Activated T-helper 9 cell treated with anti-CD3 and anti-CD28 coated beads, Interleukin-2, amount 50 U/mL, for 16 hours (primary cell): ENCODE measurements around the gene MYL9.
"Not testable (repeated sequence)": the region's sequence is repeated elsewhere in the genome, so short reads cannot be mapped to it uniquely, and the experiment has no call there.

Source experiments
- DNase-seq: peaks from one replicate; pipeline ENCODE4 v3.0.0-alpha.2; 2020; ENCODE audit warnings: low read depth

Gene MYL9

DNA sequence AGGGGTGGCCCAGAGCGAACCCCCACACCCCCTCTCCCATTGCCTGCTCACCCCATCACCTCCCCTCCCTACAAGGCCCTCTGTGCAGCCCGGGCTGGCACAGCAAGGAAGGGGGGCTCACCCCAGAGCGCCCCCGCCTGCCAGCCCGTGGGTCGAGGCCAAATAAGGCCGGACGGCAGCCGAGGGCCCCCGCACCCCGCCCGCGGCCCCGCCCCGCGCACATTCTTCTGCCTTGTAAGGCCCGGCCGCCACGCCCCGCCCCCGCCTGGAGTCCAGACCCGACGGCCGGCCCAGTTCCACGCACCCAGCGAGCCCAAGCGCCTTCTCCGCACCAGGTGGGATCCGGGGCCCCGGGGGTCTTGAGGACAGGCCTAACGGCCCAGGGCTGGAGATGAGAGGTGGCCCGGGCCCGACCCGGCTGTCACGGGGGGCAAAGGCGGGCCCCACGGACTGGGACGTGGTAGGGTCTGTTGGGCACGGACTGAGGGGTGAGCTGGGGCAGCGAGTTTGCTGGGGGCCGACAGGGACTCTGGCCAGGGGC, at the start of gene MYL9:
Gene MYL9 (plus strand): TSS at position 293 of the 541 bp plus-strand sequence. CDS start 3,366 bp downstream, outside the sequence.
- no peak for DNase-seq

DNA sequence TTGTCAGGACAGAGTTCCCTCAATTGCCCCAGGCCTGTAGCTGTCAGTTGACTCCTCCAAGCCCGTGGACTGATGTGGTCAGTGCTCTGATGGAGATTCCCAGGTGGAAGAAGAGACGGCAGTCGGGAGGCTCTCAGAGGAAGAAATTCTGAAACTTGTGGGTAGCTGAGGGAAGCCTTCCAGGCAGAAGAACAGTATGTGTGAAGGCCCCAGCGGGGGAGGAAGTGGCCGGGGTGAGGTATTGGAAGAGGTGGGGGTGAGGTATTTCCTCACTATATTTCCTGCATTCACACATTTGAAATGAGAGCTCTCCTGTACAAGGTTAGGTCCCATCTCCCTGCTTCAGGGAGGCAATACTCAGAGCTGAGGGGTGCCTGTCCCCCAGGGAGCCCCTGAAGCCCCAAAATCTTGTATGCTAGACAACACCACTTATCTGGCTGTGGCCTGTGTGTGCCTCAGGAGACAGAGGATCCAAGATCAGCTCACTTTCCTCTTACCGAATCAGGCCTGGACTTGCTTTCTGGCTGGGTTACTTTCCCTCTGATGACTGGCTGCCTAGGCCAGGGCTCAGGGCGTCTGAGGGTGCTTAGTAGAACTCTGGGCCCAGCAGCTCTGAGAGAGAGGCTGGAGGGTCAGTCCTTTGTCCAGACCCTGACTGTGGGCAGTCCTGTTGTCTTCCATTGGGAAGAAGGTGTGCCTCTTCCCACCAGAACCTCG, 49.3 kb upstream of the MYL9 start:
- DNase-seq, result peak; percentile 26

DNA sequence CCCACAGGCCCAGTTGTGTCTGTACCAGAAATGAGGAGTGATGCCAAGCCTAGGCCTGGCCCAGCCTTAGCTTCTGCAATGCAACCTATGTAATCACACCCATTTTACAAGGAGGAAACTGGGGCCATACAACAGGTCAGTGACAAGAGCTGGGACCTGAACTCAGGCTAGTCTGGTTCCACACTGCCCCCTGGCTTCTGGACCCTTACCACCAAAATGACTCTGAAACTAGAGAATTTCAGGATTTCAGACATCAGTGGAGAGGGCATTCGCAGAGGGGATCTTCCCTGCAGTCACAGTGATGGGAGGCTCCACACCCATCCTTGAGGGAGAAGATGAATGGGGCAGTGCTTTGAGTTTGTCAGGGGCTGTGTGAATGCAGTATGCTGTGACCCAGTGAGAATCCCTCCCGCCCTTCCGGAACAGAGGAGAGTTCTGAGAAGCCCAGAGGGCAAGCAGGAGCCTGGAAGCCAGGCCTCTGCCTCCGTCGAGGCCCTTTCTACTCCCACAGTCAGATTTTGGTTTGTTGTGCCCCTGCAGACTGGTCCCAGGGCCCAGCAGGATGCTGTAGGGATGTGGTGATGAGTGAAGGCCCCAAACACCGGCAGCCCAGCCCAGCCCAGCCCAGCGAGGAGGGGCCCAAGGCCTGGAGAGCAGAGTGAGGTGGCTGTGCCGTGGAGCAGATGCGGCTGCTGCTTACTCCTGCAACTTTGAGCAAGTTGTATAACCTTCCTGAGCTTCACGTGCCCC, 48.1 kb upstream of the MYL9 start:
- no peak for DNase-seq

DNA sequence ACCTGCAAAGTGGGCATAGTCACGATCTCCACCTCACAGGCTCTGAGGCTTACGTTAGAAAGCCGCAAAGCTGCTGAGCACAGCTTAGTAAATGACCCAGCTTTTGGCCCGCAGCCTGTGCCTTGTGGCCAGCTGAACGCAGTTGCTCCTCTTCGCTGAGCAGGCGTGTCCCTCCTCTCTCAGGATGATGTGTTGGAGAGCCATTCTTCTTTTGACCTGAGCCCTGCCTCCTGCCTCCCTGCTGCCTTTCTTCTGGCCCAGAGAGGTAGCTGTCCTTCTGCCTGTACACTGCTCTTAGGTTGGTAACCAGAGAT, 47.6 kb upstream of the MYL9 start:
- DNase-seq, result no peak

DNA sequence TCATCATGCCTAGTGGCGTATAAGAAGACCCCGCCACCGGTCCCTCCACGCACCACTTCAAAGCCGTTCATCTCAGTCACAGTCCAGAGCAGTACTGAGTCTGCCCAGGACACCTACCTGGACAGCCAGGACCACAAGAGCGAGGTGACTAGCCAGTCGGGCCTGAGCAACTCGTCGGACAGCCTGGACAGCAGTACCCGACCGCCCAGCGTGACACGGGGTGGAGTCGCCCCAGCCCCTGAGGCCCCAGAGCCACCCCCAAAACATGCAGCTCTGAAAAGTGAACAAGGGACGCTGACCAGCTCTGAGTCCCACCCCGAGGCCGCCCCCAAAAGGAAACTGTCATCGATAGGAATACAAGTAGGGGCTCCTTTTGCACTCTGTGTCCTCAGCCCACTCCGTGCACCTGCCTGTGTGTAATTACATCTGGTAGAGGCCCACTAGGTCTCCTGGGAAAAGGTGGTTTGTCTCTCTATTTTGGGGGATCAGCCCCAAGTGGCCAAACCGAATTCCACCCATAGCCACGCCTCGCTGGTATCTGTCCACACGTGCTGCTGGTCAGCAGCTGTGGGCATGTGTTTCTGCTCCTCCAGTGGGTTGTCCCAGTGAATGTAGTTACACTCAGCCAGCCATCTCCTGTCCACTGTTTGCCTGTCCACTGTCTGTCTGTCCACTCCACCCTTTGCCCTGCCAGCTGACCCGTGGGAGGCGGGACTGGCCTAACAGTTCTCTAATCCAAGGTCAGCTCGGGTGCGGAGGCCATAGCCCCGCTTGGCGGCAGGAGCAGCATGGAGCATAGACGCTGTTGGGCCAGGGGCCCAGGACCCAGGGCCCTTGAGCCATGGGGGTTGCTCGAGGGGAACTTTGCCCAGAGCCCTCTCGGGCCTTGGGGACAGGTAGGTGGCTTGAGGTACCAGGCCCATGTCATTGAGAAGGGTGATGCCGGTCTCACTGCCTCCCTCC, 44.3 kb upstream of the MYL9 start:
- no peak for DNase-seq

DNA sequence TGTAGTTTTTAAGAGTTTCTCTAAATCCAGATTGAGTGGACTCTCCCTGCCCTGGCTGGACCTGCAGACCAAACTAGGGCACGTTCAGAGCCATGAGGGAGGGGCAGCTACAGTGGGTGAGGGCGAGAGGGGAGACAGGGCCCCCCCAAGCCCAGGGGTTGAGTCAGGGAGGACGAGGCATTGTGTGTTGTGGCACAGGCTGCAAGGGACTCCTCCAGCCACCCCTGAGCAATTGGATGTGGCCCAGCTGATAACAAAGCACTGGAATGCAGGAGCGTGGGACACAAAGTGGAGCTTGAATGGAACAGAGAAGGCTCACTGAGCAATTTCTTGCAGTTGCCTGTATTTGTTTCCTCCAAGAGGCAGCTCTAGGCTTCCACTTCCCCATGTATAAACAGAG, 43.5 kb upstream of the MYL9 start:
- DNase-seq, result no peak

DNA sequence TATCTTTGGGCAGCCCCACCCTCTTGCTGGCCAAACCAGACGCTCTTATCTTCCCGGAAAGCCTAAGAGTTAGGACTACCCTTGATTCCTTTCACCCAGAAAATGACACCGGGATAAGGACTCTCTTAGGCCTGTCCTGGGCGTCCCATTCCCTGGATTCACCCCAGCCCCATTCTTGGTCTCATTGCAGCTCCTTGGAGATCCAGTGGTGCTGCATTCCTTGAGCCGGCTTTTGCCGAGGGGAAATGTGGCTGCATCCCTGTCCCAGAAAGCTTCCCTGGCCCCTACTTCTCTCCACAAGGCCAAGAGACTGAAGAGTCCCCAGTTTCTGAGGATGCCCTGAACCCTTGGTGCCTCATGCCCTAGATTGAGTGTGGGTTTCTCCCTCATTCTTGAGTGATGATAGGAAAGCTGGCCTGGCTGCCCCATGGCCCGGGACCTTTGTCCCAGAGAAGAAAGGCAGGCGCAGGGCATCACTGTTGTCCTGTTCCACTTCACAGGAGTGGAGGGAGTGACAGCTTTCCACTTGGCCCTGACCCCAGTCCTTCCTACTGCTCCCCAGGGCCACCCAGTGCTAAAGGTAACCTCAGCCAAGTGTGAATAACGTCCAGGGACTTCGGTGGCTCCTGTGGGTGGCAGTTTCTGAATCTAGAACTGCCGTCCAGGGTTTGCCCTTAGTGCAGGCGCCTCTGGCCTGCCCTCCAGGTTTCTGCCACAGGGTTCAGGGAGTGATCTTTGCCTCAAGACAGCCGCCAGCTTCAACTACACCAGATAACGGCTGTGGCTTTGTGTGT, 42.7 kb upstream of the MYL9 start:
- DNase-seq, result no peak

DNA sequence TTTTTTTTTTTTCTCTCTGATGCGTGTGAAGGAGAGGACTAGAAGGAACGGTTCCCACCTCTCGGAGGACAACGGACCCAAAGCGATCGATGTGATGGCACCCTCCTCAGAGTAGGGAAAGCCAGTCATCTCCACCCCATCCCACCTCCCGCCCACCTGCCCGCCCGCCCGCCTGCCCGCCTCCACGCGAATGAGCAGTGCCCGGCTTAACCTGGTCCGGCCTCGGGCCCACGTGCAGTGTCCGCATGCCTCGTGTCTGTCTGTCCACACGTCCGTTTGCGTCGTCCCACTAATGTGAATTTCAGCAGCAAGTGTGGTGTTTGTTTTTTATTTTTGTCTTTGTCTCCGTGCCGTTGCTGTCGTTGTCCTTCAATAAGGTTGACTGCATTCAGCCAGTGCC, 42.1 kb upstream of the MYL9 start:
- no peak for DNase-seq

DNA sequence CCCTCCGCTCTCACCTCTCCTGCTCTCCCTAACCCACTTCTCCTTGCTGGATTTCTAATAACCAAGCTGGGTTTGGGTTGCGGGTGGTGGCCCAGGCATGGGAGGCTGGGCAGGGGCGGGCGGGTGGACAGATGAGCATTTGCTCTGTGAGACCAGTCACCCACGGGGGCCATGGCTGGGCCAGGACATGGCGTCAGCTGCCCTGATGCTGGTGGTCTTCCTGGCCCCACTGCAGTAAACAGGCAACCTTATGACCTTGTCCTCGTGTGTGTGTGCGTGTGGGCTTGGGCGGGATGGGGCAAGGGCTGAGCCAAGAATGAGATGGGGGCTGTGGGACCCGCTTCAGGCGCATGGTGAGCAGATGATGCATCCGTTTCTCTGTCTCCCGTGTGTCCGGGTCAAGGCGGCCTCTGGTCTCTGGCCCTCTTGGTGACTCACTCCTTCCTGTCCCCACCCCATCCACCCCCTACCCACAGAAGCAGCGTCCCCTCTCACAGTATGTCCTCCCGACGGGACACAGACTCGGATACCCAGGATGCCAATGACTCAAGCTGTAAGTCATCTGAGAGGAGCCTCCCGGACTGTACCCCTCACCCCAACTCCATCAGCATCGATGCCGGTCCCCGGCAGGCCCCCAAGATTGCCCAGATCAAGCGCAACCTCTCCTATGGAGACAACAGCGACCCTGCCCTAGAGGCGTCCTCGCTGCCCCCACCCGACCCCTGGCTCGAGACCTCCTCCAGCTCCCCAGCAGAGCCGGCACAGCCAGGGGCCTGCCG, 41.4 kb upstream of the MYL9 start:
- no peak for DNase-seq

DNA sequence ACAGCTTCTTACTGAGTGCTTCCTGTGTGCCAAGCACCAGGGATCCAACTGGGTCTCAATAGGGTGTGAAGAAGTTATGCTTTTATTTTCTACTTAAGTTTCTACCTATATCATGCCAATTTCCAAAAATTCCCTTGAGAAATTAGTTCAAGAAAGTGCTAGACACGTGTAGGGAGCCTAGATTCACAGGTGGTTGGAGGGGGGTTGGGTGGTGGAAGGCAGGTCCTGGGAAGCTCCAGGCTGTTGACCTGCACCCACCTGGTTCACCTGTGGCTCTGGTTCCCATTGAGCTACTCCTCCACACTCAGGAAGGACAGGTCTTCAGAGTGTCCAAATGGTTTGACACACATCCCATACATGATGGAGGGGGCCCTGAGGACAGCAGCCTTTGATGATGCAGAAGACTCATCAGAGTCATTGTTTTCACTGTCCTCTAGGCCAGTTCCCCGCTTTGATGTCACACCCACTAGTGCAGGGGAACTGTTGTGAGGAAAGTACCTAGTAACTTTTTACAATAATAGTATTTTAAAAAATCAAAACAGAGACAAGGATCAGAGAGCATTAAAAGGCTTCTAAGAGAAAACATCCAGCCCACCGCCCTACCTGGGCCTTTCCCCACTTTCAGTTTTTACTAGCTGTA, 39.8 kb upstream of the MYL9 start:
- no peak for DNase-seq

DNA sequence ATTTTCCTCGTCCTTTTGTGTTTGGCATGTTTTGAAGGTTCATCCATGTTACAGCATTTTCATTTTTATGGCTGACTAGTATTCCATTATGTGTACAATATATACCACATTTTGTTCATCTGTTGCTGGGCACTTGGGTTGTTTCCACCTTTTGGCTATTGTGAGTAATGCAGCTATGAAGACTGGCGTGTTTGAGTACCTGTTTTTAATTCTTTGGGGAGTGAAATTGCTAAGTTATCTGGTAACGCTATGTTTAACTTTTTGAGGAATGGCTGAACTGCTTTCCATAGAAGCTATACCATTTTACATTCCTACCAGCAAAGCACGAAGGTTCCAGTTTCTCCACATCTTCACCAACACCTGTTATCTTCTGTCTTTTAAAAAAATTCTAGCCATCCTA, 37.0 kb upstream of the MYL9 start:
- DNase-seq, result no peak

DNA sequence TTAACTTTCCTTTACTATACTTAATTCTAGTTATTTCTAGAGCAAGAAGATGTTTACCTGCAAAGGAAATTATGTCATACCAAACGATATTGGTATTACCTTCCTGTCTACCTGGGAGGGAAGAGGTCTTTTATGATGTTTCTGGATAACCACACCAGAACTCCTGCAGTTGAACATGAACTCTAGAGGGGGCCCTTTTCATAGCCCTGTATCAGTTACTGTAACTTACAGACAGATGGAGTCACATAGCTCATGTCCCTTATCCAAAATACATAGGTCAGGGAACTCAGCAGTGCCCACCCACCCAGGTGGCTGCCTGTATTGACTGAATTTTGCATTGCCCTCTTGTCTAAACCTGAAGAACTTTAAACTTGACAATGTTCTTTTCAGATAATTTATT, 35.1 kb upstream of the MYL9 start:
- no peak for DNase-seq

DNA sequence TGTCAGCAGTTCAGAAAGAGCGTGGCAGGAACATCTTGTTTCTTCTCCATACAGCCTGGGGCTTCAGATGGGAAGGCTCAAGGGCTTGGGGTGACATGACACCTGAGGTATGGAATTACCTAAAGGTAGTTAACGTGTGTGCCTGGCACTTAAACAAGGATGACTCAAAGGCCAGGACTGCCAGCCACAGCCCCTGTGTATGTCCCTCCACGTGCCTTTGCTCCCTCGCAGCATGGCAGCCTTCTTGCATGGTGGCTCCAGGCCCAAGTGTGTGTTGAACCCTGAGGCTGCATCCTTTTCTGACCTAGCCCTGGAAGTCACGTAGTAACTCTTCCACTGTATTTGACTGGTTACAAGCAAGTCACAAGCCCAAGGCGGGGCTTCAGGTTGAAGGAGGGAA, 33.6 kb upstream of the MYL9 start:
- DNase-seq, result no peak

DNA sequence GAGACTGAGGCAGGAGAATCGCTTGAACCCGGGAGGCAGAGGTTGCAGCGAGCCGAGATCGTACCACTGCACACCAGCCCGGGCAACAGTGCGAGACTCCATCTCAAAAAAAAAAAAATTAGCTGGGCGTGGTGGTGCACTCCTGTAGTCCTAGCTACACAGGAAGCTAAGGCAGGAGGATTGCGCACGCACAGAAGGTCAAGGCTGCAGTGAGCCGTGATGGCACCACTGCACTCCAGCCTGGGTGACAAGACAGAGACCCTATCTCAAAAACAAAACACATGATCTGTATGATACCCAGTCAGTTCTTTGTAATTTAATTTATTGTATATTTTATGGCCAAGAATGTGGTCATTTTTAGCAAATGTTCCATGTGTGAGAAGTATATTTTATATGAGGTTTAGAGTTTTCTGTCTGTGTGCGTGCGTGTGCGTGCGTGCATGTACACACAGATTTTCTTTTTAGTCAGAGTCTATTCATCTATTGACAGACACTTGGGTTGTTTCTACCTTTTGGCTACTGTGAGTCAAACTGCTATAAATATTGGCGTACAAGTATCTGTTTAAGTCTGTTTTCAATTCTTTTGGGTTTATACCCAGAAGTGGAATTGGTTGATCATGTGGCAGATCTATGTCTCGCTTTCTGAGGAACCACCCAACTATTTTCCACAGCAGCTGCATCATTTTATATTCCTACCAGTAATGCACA, 22.2 kb upstream of the MYL9 start:
- no peak for DNase-seq

DNA sequence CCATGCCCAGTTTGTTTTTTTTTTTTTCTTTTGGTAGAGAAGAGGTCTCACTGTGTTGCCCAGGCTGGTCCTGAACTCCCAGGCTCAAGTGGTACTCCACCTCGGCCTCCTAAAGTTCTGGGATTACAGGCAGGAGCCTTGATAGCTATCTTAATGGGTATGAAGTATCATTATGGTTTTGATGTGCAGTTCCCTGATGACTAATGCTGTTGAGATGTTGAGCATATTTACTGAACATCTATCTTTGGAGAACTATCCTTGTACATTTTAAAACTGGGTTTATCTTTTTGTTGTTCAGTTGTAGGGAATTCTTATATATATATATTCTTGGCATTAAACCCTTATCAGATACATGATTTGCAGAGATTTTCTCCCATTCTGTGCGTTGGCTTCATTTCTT, 21.4 kb upstream of the MYL9 start:
- DNase-seq, result no peak

DNA sequence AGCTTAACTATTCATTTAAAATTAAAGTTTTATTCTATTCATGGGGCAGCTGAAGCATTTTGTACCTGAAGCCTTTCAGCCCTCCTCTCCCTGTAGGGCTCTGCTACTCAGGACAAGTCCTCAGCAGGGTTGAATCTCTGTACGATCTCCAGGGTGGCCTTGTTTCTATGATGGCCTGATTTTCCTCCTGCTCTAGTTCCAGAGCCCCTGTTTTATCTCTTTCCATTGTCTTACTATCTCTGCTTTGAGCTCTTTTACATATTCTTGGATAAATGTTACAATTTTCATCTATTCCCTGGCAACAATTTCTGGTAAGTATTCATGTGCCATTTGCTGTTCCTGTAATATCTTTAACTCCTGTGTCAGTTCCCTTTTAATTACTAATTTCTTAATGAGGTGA, 19.8 kb upstream of the MYL9 start:
- DNase-seq, result no peak

DNA sequence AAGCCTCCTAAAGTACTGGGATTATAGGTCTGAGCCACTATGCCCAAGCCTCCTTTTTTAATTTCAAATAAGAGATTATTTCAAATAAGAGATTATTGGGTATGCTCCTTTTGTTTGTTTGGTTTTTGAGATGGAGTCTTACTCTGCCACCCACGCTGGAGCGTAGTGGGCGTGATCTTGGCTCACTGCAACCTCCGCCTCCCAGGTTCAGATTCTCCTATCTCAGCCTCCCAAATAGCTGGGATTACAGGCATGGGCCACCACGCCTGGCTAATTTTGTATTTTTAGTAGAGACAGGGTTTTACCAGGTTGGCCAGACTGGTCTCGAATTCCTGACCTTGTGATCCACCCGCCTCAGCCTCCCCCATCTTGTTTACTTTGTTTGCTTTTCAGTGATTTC, 18.9 kb upstream of the MYL9 start:
- DNase-seq, result not testable (repeated sequence)

DNA sequence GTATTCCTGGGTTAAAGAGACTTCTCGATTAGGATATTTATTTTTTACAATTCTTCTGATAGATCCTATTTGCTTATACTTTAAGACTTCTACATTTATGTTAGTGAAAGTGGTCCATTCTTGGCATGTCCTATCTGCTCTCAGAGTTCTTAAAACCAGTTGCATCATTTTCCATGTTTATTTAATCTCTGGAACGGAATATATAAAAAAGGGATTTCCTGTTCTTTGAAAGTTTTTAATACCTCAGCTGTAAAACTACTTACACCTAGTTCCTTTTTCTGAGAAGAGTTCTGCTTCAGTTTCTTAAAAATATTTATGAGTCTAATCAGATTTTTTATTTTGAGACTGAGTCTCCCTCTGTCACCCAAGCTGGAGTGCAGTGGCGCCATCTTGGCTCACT, 18.0 kb upstream of the MYL9 start:
- no peak for DNase-seq

DNA sequence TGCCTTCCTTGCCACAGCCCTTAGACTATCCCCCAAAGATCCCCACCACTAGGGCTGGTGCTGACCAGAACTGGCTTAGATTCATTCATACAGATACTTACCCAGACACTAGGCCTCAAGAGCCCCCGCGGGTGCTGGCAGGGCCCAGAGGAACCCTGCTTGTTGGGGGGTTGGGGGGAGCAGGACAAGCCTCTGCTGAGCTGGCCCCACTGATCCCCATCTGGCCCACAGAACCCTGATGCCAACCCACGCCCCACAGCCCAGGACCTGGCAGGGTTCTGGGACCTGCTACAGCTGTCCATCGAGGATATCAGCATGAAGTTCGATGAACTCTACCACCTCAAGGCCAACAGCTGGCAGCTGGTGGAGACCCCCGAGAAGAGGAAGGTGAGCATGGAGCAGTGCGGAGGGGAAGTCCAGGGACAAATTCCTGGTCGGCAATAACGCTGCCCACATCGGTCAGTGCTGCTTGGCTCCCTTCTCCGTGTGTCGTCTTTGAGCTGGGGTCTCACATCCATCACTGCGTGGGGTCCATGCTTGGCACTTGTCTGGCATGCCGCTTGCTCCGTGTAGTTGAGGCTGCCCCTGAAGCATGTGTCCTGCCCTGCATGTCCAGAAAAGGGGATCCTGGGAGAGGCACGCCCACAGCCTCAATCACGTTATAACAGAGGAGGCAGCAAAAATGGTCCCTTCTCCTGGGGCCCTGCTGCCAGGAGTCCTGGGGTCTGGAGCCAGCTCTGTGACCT, 15.5 kb upstream of the MYL9 start:
- DNase-seq, result no peak
